ENCODE data around the gene ERGIC3.

ERGIC3 gene

GRCh38 chr20:35599776-35600120, 57.9 kb downstream of the ERGIC3 start:
- FAIRE-seq: no peak

DNA sequence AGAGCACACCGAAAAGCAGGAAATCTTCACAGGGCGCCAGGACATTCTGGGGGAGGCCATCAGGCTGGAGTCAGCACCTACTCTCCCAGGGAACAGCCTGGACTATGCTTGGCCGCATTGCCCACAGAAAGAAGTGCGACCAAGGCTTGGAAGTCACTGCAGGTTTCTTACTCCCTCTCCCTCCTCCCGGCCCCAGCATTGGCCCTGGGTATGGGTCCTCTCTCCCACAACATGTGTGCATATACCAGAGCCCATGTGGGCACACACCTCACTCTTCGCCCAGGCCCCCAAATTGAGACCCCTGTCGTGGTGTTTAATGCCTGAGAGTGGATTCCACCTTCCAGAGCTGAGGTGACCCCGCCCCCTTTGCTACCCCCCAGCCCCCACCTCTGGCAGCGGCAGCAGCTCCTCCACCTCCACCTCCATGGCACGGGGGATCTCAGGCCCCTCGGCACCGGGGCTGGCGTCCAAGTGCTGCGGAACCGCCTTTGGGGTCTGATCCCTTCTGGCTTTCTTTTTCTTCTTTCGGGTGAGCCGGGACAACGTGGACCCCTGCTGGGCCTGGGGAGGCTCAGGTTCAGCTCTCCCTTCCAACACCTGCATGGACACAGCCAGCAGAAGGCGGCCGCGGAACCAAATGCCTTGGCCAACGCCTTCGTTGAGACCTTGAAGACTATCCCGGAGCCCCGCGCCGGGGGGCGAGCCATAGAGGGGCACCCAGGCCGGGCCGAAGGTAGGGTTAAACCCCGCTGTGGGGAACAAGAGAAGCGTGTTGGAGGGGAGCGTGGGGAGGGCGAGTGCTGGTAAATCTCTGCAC, 58.5 kb downstream of the ERGIC3 start:
- FAIRE-seq: no peak

DNA sequence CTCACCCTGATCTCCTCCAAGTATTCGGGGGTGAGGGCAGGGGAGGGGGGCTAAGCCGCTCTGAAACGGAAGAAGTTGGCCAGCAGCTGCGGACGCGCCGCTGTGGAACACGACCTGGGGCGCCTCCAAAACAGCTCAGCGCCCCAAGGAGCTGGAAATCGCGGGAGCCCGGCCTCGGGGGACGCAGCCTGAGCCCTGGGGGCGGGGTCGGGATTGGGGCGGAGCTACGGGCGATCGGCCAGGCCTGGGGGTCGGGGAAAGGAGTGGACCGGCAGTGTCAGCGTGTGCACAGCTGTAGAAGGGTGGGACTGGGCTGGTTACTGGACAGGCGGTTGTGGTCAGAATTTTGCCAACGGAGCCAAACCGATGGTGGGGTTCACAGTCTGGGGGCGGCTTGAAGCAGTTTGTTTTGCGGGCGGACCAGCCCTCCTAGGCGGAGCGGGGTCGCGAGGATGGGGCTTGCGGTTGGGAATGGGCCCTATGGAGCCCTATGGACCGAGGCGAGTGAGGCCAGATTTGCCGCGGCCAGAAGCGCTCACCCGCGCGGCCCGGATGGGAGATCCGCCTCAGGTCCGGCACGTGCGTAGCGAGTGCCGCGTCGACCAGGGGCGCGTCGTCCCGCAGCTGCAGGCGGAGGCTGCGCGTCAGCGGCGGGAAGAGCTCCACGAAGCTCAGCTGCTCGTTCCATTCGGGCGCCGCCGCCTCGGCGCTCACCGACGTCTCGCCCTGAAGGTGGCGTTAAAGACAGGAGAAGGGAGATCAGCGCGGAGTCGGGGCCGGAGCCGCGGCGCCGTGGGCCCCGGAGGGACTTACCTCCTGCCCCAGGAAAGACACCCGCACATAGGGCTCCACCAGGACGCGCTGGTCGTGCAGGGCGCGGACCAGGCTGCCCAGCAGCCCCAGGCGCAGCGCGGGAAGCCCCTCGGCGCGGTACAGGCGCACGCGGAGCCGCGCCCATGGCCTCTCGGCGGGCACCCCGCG, 59.4 kb downstream of the ERGIC3 start:
- FAIRE-seq: no peak

- FAIRE-seq: no peak
Measured at GRCh38 chr20:35601990-35602389, 60.1 kb downstream of the ERGIC3 start.

DNA sequence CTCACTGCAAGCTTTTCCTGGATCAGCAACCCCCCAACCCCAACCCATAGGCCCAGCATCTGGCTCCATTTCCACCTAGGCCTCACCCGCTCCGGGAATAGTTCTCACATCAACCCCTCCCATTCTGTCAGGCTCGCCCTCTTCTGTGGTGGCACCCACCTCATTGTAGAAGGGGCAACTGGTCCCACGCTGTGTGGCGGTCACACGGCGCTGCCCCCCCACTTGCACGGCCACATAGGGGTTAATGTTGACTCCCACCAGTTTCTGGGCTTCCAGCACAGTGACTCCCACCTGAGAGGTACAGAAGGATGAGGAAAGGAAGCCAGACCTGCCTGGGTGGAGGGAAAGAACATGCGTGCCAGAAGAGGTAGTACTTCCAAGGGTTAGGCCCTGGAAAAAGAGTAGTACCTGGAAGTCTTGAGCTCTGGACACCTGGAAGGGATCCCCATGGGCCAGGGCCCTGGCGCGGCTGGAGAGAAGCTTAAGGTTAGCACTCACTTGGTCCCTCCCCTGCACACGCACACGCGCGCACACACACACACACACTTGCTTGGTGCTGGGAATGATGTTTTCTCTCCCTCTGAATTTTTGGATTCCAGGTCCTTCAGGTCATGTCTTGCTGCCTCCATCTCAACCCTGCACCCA, 61.1 kb downstream of the ERGIC3 start:
- FAIRE-seq: no peak

GRCh38 chr20:35603695-35604448, 62.0 kb downstream of the ERGIC3 start:
- FAIRE-seq: no peak

- FAIRE-seq: no peak
Measured at GRCh38 chr20:35604449-35604747, 62.5 kb downstream of the ERGIC3 start.

- no peak for FAIRE-seq
Measured at GRCh38 chr20:35606127-35606526, 64.2 kb downstream of the ERGIC3 start.

Measured in TTC549 (cell line).